GM12892 (cell line): ENCODE results near the gene MYO16.

Source experiments
- POLR2A ChIP-seq: IDR thresholded peaks from 2 replicates; pipeline ENCODE4 v1.6.1; 2011; ENCODE audit warnings: low read depth, low read length, control low read depth
- POLR2AphosphoS5 ChIP-seq: IDR thresholded peaks from 2 replicates; pipeline ENCODE4 v1.6.1; 2011; ENCODE audit warnings: low read depth, low read length, control low read depth
- TAF1 ChIP-seq: IDR thresholded peaks from 2 replicates; pipeline ENCODE4 v1.6.1; 2011; ENCODE audit warnings: low read depth, mild to moderate bottlenecking, control low read depth, low read length, borderline replicate concordance

GRCh38 chr13:108615241-108615640 is 14.2 kb upstream of the MYO16 start:
- no peak for TF ChIP-seq POLR2A
- no peak for TF ChIP-seq POLR2AphosphoS5
- TF ChIP-seq TAF1, result no peak
